HepG2 (cell line): ENCODE measurements around the gene FAM219A. TPM values are rescaled to one million over a fixed set of nuclear protein-coding genes. Genes with fewer than 3 reads are reported as not detected.

Source experiments
- ADNP ChIP-seq: sonication (generic); formaldehyde crosslinking; IDR thresholded peaks from 2 replicates; pipeline ENCODE4 v1.4.0; 2020; ENCODE audit warnings: missing genetic modification reagents
- GLI4 ChIP-seq: sonication (generic); formaldehyde crosslinking; IDR thresholded peaks from 2 replicates; pipeline ENCODE4 v1.5.1; 2020; ENCODE audit warnings: missing genetic modification reagents, mild to moderate bottlenecking, moderate library complexity, borderline replicate concordance
- GPBP1L1 ChIP-seq: sonication (generic); formaldehyde crosslinking; IDR thresholded peaks from 2 replicates; pipeline ENCODE4 v1.5.0; 2020; ENCODE audit warnings: mild to moderate bottlenecking, missing genetic modification reagents
- KLF15 ChIP-seq: sonication (generic); formaldehyde crosslinking; IDR thresholded peaks from 2 replicates; pipeline ENCODE4 v1.8.1; 2023; ENCODE audit warnings: borderline replicate concordance, mild to moderate bottlenecking, inconsistent platforms, missing genetic modification reagents, mixed read lengths
- KLF16 ChIP-seq, 2 experiments: sonication (generic) in 1 of 2; formaldehyde crosslinking in 1 of 2; IDR thresholded peaks; 2 replicates each; pipeline versions ENCODE4 v1.6.1 to v1.8.0; 2016 to 2023; ENCODE audit warnings: missing genetic modification reagents in 2 of 2, missing compliant biosample characterization in 1 of 2
- MIER3 ChIP-seq: IDR thresholded peaks from 2 replicates; pipeline ENCODE4 v1.6.1; 2016; ENCODE audit warnings: missing compliant biosample characterization, borderline replicate concordance
- PRDM10 ChIP-seq: sonication (generic); formaldehyde crosslinking; IDR thresholded peaks from 2 replicates; pipeline ENCODE4 v1.4.0; 2020; ENCODE audit warnings: low read depth, missing genetic modification reagents
- SOX5 ChIP-seq: IDR thresholded peaks from 2 replicates; pipeline ENCODE4 v1.6.1; 2016; ENCODE audit warnings: borderline replicate concordance
- STAT6 ChIP-seq: sonication (generic); formaldehyde crosslinking; IDR thresholded peaks from 2 replicates; pipeline ENCODE4 v1.4.0; 2020; ENCODE audit warnings: missing genetic modification reagents, mild to moderate bottlenecking, borderline replicate concordance
- TEAD2 ChIP-seq: sonication (generic); formaldehyde crosslinking; IDR thresholded peaks from 2 replicates; pipeline ENCODE4 v1.9.0; 2021; ENCODE audit warnings: missing genetic modification reagents
- TOPORS ChIP-seq: sonication (generic); formaldehyde crosslinking; IDR thresholded peaks from 2 replicates; pipeline ENCODE4 v1.8.0; 2023; ENCODE audit warnings: mild to moderate bottlenecking, missing genetic modification reagents
- ZBTB20 ChIP-seq: sonication (generic); formaldehyde crosslinking; IDR thresholded peaks from 2 replicates; pipeline ENCODE4 v1.8.1; 2023; ENCODE audit warnings: missing genetic modification reagents, low read depth, mild to moderate bottlenecking, borderline replicate concordance
- ZBTB44 ChIP-seq: sonication (generic); formaldehyde crosslinking; IDR thresholded peaks from 2 replicates; pipeline ENCODE4 v1.4.0; 2020; ENCODE audit warnings: missing genetic modification reagents
- ZBTB46 ChIP-seq: sonication (generic); formaldehyde crosslinking; IDR thresholded peaks from 2 replicates; pipeline ENCODE4 v1.4.0; 2020; ENCODE audit warnings: mild to moderate bottlenecking, missing genetic modification reagents, borderline replicate concordance
- ZMYM4 ChIP-seq: sonication (generic); formaldehyde crosslinking; IDR thresholded peaks from 2 replicates; pipeline ENCODE4 v1.8.1; 2023; ENCODE audit warnings: mild to moderate bottlenecking, missing genetic modification reagents
- ZNF296 ChIP-seq: sonication (generic); formaldehyde crosslinking; conservative IDR thresholded peaks from 2 replicates; pipeline ENCODE4 v1.5.0; 2020; ENCODE audit warnings: mild to moderate bottlenecking, missing genetic modification reagents
- ZNF589 ChIP-seq: sonication (generic); formaldehyde crosslinking; conservative IDR thresholded peaks from 2 replicates; pipeline ENCODE4 v1.8.0; 2022; ENCODE audit warnings: mild to moderate bottlenecking, moderate library complexity, missing genetic modification reagents
- ZNF766 ChIP-seq: sonication (generic); formaldehyde crosslinking; IDR thresholded peaks from 2 replicates; pipeline ENCODE4 v1.5.0; 2020; ENCODE audit warnings: missing genetic modification reagents, borderline replicate concordance
- ZNF777 ChIP-seq: sonication (generic); formaldehyde crosslinking; IDR thresholded peaks from 2 replicates; pipeline ENCODE4 v1.4.0; 2020; ENCODE audit warnings: missing genetic modification reagents
- polyA plus RNA-seq, 8 experiments: library from polyadenylated mRNA; depleted of rRNA in 3 of 8; stranded (reverse) in 7 of 8; unstranded in 1 of 8; fragments of >200 nt; fragmentation: Illumina TruSeq in 4 of 8; extraction: Trizol in 4 of 8; gene quantifications; 2 replicates each; pipeline versions ENCODE4 v1.2.1 to v1.2.3, GENCODE V29; 2011 to 2016; ENCODE audit warnings: low read depth in 4 of 8, missing spikeins in 1 of 8, mixed read lengths in 1 of 8; ENCODE audit not compliant: insufficient read depth in 1 of 8
- total RNA-seq, 5 experiments: library from RNA; depleted of rRNA; stranded (reverse); fragments of >200 nt; fragmentation: Illumina TruSeq; extraction: Trizol; gene quantifications; 2 replicates each; pipeline ENCODE4 v1.2.3, GENCODE V29; 2016; ENCODE audit warnings: low read depth in 1 of 5

Gene FAM219A
- total and polyA plus RNA-seq, 2 of the 13 experiments (the other 11 are each of a cell fraction or from before 2014, with no cell fraction given), result 3.9 to 6.4 TPM

GRCh38 chr9:34493972-34494535 lies 35.7 kb upstream of the FAM219A start (continued):
- TF ChIP-seq PRDM10 (CRISPR knock-in tag) (no peak), KLF15 (no peak), GPBP1L1 (CRISPR knock-in tag) (no peak), ZNF296 (CRISPR knock-in tag) (no peak), GLI4 (no peak), ZNF766 (CRISPR knock-in tag) (no peak), TEAD2 (CRISPR knock-in tag) (no peak), ZMYM4 (no peak), ZBTB44 (CRISPR knock-in tag) (no peak), ZBTB46 (no peak), ZBTB20 (no peak), ZNF589 (CRISPR knock-in tag) (no peak), ZNF777 (CRISPR knock-in tag) (0 out of 2 replicates have a peak, but pooled peaks have one; percentile 35), MIER3 (CRISPR knock-in tag) (no peak), STAT6 (CRISPR knock-in tag) (no peak), ADNP (CRISPR knock-in tag) (no peak), KLF16 (CRISPR knock-in tag; IDR thresholded peaks at IDR 0.05) (peak in 1 of 2 experiments; percentile 64; a peak in 1 of 4 replicates), SOX5 (CRISPR knock-in tag) (no peak), TOPORS (CRISPR knock-in tag) (no peak)
